Renal cortical epithelial cell (primary cell): ENCODE results near the gene TMC3. TPM values are rescaled to one million over a fixed set of nuclear protein-coding genes. Genes with fewer than 3 reads are reported as not detected.
A peak's percentile ranks its signal among the peaks of the same experiment; 100 is the strongest.
"Not testable (repeated sequence)": the region's sequence is repeated elsewhere in the genome, so short reads cannot be mapped to it uniquely, and the experiment has no call there.

ENCODE experiments used
- DNase-seq: peaks from one replicate; pipeline ENCODE4 v3.0.0-alpha.2; 2011; ENCODE audit warnings: low read depth
- total RNA-seq: library from RNA; depleted of rRNA; stranded (reverse); fragments of >200 nt; gene quantifications from 2 replicates; pipeline ENCODE4 v1.2.3, GENCODE V29; 2014

Gene TMC3
- total RNA-seq, 1 donor from 2014 or later, result not detected

GRCh38 chr15:81346611-81347010 lies 27.4 kb downstream of the TMC3 start:
- no peak for DNase-seq

DNA sequence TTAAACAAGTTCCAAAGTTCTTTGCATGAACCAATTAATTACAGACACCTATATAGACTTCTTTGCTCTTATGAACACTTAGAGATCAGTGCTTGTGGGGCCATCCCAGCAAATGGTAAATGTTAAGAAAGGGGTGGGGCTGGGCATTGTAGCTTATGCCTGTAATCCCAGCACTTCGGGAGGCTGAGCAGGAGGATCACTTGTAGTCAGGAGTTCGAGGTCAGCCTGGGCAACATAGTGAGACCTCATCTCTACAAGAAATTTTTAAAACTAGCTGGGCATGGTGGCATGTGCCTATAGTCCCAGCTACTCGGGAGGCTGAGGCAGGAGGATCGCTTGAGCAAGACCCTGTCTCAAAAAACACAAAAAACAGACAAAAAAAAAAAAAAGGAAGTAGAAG lies 30.6 kb downstream of the TMC3 start:
- DNase-seq, result no peak

DNA sequence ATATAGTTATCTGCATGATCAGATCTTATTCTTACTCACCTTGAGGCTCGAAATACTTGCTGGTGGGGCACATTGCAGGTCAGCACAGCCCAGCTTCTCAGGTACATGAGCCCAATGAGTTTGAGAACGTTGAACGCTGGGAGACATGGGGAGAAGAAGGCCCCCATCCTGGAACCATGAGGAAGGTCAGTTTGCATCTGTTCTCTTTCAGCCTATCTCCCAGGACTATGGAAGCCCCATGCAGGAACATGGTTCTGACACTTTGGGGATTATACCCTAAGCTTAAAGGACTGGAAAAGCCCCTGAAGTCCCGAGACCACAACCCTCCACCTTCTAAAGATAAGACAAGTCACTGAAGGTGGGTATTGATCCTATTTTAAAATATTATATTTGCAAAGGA lies 32.7 kb downstream of the TMC3 start:
- DNase-seq, result no peak

GRCh38 chr15:81339851-81340250 lies 34.2 kb downstream of the TMC3 start:
- DNase-seq, result no peak

- DNase-seq, result no peak
Observed at GRCh38 chr15:81339321-81339720, 34.7 kb downstream of the TMC3 start.

DNA sequence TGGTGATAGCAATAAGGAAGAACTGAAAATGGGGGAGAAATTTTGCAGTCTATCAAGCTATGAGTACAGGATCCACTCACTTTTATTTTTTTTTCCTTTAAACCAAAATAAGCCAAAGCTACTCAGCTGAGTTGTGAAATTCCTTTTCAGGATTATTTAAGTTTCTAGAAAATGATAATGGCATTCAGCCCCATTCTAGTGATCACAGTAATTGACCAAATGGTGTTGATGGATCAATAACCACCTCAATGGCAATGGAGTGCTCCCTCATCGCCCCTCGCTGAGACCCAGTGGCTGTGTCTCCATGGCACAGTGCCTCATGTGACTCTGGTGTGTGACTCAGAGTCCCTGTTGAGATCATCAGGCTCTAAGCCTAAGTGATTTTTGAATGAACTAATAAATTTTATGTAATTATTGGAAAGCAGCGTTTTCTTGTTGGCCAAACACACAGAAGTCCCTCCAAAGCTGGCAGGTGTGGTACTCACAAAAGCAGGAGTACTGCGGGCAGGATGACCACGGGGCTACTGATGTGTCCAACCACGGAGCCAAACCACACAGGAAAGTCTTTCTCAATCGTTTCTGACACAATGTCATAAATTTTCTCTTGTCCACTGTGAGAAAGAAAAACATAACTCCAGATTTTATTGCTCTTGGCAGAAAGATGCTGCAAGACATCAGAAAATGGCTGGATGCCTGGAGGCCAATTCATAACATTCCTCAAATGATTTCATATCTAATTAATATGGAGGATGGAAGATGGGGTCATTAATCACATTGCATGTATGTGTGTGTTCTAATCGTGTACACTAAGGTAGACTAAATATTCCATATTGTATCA lies 35.6 kb downstream of the TMC3 start:
- peak; percentile 61 for DNase-seq

DNA sequence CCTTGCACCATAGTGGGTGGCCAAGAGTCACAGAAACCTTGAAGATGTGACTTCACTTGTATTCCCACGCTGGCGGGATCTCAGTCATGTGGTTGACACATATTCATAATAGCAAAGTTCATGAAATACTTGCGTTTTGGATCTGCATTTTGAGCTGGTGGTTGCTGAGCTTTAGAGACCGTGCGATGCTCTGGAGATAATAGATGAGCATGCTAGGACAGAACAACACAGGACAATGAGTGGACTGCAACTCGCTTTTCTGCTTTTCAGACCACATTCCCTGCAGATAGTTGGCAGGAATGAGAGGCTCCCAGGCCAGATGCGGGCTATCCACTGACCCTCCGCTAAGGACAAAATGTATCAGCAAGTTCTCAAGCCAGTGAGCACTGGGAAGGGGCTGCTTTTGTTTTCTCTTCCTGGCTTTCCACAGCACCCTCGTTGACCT lies 36.3 kb downstream of the TMC3 start:
- DNase-seq, result no peak

- no peak for DNase-seq
Observed at GRCh38 chr15:81337241-81337640, 36.8 kb downstream of the TMC3 start.

DNA sequence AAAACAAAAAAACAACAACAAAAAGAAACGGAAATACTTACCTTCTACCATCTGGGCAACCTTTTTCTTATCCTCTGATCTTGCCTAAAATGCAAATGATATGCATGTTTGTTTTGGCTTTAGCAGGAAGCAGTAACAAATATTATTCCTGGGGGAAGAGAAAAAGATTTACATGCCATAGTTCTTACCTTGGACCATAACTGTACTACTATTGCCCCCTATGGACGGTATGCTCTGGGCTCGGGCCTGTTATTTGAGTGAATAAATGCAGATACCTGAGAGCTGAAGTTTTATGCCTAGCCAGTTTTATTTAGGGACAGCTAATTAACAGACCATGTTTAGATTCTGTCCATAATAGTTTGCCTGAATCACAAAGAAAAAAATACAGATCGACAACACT lies 37.4 kb downstream of the TMC3 start:
- DNase-seq, result peak; percentile 40

- no peak for DNase-seq
Observed at GRCh38 chr15:81335631-81336030, 38.4 kb downstream of the TMC3 start.

- DNase-seq, result no peak
Observed at GRCh38 chr15:81334768-81335435, 39.1 kb downstream of the TMC3 start.

GRCh38 chr15:81333363-81333762 lies 40.6 kb downstream of the TMC3 start:
- DNase-seq, result no peak

GRCh38 chr15:81332326-81332725 lies 41.7 kb downstream of the TMC3 start:
- DNase-seq, result no peak

GRCh38 chr15:81331600-81331999 lies 42.4 kb downstream of the TMC3 start:
- no peak for DNase-seq

DNA sequence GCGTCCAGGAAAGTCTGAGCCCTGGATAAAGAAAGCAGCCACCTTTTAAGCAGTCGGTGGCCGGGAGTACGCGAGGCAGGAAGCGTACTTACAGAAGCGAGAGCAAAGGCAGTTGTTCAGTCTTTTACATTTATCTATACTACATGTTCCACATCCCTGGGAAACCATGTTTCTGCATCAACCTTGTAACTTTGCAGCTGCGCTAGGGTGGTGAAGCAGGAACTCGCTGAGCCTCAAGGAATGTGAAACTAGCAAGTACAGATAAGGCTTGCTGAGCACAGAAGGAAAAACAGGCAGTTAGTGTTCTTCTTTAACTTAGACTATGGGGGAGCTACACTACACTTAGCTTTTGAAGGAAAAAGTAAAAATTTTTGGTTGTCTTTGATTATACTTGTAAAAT lies 42.9 kb downstream of the TMC3 start:
- DNase-seq, result not testable (repeated sequence)

DNA sequence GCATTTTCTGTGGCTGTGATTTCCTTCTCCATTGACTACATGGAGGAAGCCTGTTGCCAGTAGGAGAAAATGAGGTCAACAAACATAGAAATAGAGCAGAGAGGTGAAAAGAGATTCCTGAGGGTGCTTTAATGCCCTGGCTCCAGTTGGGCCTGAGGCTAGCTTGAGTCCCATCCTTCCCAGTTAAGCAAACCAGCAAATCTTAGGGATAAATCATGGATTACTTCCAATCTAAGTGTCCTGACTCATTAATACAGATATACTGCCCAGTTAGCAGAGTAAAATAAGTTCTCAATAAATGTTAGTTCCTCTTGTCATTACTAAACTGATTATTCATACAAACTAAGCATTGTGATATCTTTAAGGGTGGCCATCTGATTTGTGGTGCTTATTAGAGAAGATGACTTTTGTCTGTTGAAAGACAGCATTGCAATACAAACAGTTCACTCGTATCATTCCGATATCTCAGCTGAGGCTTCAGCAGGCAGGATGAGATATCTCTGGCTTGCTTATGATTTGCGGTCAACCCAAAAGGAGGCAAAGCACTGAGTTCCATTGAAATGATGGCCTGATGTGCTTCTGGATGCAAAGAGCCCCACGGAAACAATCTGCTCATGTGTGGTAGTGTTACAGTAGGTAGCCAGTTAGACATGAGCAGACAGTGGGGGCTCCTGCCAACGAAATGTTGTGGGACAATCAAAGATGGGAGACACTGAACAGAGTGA lies 43.5 kb downstream of the TMC3 start:
- DNase-seq, result no peak

DNA sequence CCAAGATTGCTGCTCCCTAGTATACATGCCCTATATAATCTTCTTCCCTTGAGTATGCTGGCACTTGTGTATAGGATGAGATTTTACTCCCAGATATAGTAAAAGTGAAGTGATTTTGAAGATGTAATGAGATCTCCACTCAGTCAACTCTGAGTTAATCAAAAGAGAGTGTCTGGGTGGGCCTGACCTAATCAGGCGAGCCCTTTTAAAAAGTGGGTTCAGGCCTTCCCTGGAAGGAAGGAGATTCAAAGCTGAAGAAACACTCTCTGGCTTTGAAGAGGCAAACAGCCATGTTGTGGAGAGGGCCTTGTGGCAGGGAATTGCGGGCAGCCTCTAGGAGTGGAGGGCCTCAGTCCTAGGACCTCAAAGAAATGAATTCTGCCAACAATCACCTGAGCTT lies 44.6 kb downstream of the TMC3 start:
- no peak for DNase-seq

DNA sequence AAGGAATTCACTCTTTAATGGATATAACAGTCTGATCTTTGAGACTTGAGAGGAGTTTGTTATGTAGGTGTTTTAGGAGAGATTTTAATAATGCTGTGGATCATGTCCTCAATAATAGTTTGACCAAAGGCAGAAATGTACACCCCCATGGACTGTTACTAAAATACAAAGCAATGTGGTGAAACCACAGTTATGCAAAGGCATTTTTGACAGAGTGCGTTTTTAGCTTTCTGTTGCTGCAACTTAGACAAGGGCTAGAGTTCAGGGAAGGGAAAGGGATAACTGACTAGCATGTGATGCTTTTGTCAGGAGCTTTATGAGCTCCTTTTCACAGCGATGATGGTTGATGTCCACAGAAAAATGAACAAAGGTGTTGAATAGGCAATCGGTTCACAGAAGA lies 46.5 kb downstream of the TMC3 start:
- DNase-seq, result peak; percentile 74

- DNase-seq, result no peak
Observed at GRCh38 chr15:81326466-81327212, 47.4 kb downstream of the TMC3 start.

DNA sequence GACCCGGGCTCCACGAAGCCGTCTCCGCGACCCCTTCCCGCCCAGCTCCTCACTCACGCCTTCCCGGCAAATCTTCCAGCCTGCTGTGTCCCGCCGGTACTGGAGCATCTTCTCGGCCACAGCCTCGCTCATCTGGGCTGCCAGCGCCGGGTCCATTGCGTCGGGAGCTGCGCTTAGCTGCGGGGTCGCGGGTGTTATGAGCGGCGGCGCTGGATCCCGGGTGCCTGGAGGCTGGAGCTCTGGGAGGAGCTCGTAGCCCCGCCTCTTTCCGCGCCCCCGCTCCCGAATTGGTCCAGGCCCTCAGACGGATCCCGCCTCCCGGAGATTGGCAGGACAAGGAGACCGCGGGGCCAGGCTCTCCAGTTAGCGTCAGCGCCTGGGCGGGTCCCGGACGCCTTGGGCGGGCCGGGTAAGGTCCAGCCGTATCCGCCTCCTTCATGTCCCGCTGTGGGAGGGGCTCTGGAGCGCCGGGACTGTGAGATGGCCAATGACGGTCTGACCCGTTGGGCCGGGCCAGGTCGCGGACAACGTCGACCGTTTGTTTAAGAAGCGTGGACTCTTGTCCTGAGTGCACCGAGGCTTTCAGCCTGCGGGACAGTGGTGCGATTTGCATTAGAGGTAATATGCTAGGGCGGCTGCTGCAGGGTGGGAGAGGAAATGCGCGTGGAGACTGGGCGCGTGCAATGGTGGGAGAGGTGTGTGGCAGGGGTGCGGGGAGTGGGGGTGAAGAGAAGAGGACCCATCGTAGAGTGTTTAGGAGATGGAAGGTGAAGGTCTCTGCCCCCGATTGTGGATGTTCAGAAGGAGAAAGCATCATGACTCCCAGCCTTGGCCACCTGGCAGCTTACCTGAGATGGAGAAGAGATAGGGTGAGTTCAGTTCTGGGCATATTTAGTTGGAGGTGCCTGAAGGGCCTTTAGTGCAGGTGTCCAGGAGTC lies 49.8 kb downstream of the TMC3 start, which contains the start of gene STARD5:
Gene STARD5, minus strand, starts transcription at position 198 of the 938 bp plus-strand sequence. Its CDS starts 42 bp downstream, at position 156.
- peak; percentile 89 for DNase-seq

- no peak for DNase-seq
Observed at GRCh38 chr15:81323559-81323943, 50.5 kb downstream of the TMC3 start.
